Loucy (cell line): ENCODE data around the gene ZBTB20.

Experiments
- EZH2phosphoT487 ChIP-seq: fragments of 200-600 bp; IDR thresholded peaks from 2 replicates; pipeline ENCODE4 v1.6.1; 2018; ENCODE audit warnings: antibody characterized with exemption, mild to moderate bottlenecking, moderate library complexity, borderline replicate concordance
- TF ChIP-seq, protein P1 (sequence below): fragments of 200-600 bp; sonication (generic); conservative IDR thresholded peaks from 2 replicates; pipeline ENCODE4 v1.5.1; 2014; ENCODE audit warnings: mild to moderate bottlenecking, antibody characterized with exemption, low read length

DNA sequence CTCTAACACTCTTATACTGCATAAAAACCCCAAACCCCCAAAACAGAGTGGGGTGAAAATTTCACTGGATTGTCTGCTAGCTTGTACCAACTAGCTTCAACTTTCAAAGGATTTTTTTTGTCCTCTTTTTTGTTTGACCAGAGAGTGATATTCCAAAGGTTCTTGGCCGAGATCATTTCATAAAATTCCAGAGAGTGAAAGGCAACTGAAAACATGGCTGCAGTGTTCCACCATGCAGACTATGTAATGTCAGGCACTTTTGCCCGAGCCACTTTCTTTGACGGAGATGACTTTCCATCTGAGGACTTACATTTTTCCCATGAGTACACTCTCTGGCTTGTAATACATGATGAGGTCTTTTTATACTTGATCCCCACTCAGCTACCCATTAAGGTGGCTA lies 745.7 kb downstream of the ZBTB20 start:
- TF ChIP-seq, protein P1, sequence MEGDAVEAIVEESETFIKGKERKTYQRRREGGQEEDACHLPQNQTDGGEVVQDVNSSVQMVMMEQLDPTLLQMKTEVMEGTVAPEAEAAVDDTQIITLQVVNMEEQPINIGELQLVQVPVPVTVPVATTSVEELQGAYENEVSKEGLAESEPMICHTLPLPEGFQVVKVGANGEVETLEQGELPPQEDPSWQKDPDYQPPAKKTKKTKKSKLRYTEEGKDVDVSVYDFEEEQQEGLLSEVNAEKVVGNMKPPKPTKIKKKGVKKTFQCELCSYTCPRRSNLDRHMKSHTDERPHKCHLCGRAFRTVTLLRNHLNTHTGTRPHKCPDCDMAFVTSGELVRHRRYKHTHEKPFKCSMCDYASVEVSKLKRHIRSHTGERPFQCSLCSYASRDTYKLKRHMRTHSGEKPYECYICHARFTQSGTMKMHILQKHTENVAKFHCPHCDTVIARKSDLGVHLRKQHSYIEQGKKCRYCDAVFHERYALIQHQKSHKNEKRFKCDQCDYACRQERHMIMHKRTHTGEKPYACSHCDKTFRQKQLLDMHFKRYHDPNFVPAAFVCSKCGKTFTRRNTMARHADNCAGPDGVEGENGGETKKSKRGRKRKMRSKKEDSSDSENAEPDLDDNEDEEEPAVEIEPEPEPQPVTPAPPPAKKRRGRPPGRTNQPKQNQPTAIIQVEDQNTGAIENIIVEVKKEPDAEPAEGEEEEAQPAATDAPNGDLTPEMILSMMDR, result no peak
- TF ChIP-seq EZH2phosphoT487, result no peak
